Transverse colon (tissue), 4 donors: ENCODE results near the gene SLC39A7. TPM values are rescaled to one million over a fixed set of nuclear protein-coding genes. Genes with fewer than 3 reads are reported as not detected.
A peak's percentile ranks its signal among the peaks of the same experiment; 100 is the strongest.

Source experiments
- DNase-seq: peaks from one replicate; pipeline ENCODE4 v3.0.0-alpha.2; 2019
- H3K27ac ChIP-seq, 4 donors: fragments of 200-600 bp; sonication (generic); 2 replicates each; pipeline ENCODE4 v1.5.1; 2016 to 2018; ENCODE audit warnings: inconsistent platforms in 4 of 4
- H3K27me3 ChIP-seq: fragments of 200-600 bp; sonication (generic); 2 replicates; pipeline ENCODE4 v1.5.1; 2017; ENCODE audit warnings: inconsistent platforms
- H3K36me3 ChIP-seq, 4 donors: fragments of 200-600 bp; sonication (generic); 2 replicates each; pipeline ENCODE4 v1.5.1; 2017 to 2019; ENCODE audit warnings: inconsistent platforms in 4 of 4
- H3K4me1 ChIP-seq, 4 donors: fragments of 200-600 bp; sonication (generic); 2 replicates each; pipeline ENCODE4 v1.5.1; 2017 to 2020; ENCODE audit warnings: inconsistent platforms in 4 of 4
- H3K4me3 ChIP-seq, 4 donors: fragments of 200-600 bp; sonication (generic); 1 replicate in 1 of 4; 2 replicates in 3 of 4; pipeline versions ENCODE4 v1.5.1 to v1.6.1; 2017 to 2019; ENCODE audit warnings: inconsistent platforms in 4 of 4
- H3K9me3 ChIP-seq, 2 donors: fragments of 200-600 bp; sonication (generic); 2 replicates each; pipeline ENCODE4 v1.5.1; 2017 to 2019; ENCODE audit warnings: inconsistent platforms in 2 of 2
- EP300 ChIP-seq: sonication (generic); formaldehyde crosslinking; IDR thresholded peaks from one replicate; pipeline ENCODE4 v1.6.1; 2017; ENCODE audit warnings: antibody characterized with exemption, low read depth
- POLR2A ChIP-seq: fragments of 450-650 bp; IDR thresholded peaks from one replicate; pipeline ENCODE4 v1.6.1; 2016; ENCODE audit warnings: antibody characterized with exemption, mild to moderate bottlenecking, moderate library complexity
- POLR2AphosphoS5 ChIP-seq, 3 donors: sonication (generic); formaldehyde crosslinking; IDR thresholded peaks; one replicate each; pipeline ENCODE4 v1.6.1; 2016; ENCODE audit warnings: antibody characterized with exemption in 3 of 3
- WGBS, 2 donors: methylation state at CpG; one replicate each; pipeline ENCODE4 v1.1.5; 2018; ENCODE audit warnings: low coverage in 1 of 2; 5-methylcytosine and 5-hydroxymethylcytosine counted together
- in situ Hi-C, 4 donors: fragments of 200-750 bp; cut with MboI; loops; one replicate each; pipeline versions ENCODE4 v1.15.0 to v1.15.1; 2017; ENCODE audit warnings: low sequenced_read_pairs in 3 of 4, low pct_ligation_motif_present in 1 of 4, low pct_unique_long_range_greater_than_20kb in 1 of 4
- intact Hi-C: fragments of 100-400 bp; cut with DNase I; formaldehyde crosslinking; loops from one replicate; pipeline ENCODE4 v1.15.1; 2023; ENCODE audit warnings: low total_unique reads
- total RNA-seq, 4 donors: library from RNA; depleted of rRNA; stranded (reverse); fragments of >200 nt; gene quantifications; one replicate each; pipeline ENCODE4 v1.1.0, GENCODE V29; 2016
- TF ChIP-seq, protein P1 (sequence below), 5 experiments: fragments of 200-600 bp in 3 of 5; fragments of 450-650 bp in 2 of 5; sonication (generic) in 3 of 5; IDR thresholded peaks; 1 replicate in 2 of 5; 2 replicates in 3 of 5; pipeline ENCODE4 v1.5.1; 2016 to 2017; ENCODE audit warnings: antibody characterized with exemption in 5 of 5, inconsistent platforms in 3 of 5, mild to moderate bottlenecking in 2 of 5, moderate library complexity in 1 of 5

SLC39A7 gene, protein sequence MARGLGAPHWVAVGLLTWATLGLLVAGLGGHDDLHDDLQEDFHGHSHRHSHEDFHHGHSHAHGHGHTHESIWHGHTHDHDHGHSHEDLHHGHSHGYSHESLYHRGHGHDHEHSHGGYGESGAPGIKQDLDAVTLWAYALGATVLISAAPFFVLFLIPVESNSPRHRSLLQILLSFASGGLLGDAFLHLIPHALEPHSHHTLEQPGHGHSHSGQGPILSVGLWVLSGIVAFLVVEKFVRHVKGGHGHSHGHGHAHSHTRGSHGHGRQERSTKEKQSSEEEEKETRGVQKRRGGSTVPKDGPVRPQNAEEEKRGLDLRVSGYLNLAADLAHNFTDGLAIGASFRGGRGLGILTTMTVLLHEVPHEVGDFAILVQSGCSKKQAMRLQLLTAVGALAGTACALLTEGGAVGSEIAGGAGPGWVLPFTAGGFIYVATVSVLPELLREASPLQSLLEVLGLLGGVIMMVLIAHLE
- 10 to 100 TPM; 38.2 to 99.9 (median 60.5) TPM for total RNA-seq

DNA sequence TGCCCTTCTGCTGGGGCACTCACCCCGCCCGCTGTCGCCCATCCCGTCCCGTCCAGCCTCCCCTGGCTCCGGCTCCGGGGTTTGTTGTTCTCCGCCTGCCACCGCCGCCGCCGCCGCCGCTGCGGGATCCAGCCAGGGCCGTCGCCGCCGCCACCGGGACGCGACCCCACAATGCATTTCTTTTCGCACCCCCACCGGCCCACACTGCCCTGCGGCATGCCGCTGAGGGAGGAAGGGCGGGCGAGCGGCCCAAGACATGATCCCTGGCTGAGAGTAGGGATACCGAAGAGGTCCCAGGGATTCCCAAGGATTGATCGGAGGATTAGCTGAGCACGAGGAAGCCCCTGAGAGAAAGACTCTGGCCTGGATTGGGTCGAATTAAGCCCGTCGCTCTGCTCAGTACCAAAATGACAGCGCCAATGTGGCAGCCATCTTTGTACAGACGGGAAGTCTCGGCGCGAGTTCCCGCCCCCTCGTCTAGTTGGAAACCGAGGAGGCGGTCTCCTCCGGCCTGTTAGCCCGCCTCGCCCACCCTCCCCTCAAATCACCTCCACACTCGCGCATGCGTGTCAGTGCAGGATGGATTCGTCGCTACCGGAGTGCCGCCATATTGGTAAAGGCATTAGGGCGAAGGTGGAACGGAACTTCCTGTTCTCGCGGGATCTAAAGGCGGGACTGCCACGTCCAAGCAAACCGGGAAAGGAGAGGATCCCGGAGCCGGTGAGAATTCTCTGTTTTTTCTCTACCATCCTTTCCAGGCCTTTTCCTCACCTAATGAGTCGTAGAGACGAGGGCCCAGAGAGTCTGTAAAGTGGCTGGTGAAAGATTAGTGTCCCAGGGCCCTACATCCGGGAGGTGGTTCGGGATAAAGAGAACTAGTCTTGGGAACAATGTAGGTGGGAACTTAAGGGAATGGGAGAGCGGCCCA, at the start of gene SLC39A7, which contains the start of gene RXRB:
Gene SLC39A7, plus strand, starts transcription at position 649 of the 928 bp plus-strand sequence. CDS start 379 bp downstream, outside the sequence.
Gene RXRB, minus strand, starts transcription at position 447 of the 928 bp plus-strand sequence. Its CDS starts 189 bp downstream, at position 258.
- TF ChIP-seq EP300: no peak
- peak; percentile 73 to 77 (median 75) for TF ChIP-seq POLR2AphosphoS5 (IDR thresholded peaks at IDR 0.05)
- TF ChIP-seq POLR2A: peak; percentile 78
- Histone ChIP-seq H3K9me3 (no peaks in the 10 kb centered on the region), H3K27ac (peak within 1 kb of the TSS; percentile 92 to 98 (median 95)), H3K36me3 (peaks cover 0 to 11% (median 6%) of the 10 kb centered on the region in 4 donors), H3K4me3 (peak within 1 kb of the TSS; percentile 76 to 98 (median 84)), H3K4me1 (peaks cover 34 to 62% (median 49%) of the 10 kb centered on the region in 4 donors), H3K27me3 (no peaks in the 10 kb centered on the region)
- in situ Hi-C loops (no loop called here), intact Hi-C loops (no loop called here)
- peak; percentile 99 for DNase-seq
- 0% methylated on average over 62 of the region's 68 CpGs; no CpG with 5 or more reads in 1 of the 2 donors for WGBS, 2 donors

DNA sequence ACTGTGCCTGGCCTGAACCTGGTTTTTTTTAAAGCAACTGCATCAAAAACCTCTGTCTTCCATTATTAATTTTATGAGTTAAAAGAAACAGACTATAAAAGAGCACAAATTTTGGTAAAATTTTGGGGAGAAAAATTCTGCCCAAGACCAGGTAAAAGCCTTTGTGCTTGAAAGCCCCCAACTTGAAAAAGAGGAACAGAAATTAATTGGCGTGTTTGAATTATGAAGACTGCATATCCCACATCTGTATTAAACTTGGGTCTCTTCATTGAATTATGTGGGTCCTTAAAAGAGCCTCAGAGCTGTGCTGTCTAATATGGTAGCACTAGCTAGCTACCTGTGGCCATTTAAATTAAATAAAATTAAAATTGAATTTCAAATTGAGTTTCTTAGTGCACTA, 49.6 kb upstream of the SLC39A7 start:
- intact Hi-C loops (no loop called here), in situ Hi-C loops (no loop called here)
- no peaks in the 10 kb centered on the region for H3K36me3 ChIP-seq
- TF ChIP-seq POLR2A (no peak), POLR2AphosphoS5 (IDR thresholded peaks at IDR 0.05) (no peak), EP300 (no peak)
- TF ChIP-seq, protein P1, sequence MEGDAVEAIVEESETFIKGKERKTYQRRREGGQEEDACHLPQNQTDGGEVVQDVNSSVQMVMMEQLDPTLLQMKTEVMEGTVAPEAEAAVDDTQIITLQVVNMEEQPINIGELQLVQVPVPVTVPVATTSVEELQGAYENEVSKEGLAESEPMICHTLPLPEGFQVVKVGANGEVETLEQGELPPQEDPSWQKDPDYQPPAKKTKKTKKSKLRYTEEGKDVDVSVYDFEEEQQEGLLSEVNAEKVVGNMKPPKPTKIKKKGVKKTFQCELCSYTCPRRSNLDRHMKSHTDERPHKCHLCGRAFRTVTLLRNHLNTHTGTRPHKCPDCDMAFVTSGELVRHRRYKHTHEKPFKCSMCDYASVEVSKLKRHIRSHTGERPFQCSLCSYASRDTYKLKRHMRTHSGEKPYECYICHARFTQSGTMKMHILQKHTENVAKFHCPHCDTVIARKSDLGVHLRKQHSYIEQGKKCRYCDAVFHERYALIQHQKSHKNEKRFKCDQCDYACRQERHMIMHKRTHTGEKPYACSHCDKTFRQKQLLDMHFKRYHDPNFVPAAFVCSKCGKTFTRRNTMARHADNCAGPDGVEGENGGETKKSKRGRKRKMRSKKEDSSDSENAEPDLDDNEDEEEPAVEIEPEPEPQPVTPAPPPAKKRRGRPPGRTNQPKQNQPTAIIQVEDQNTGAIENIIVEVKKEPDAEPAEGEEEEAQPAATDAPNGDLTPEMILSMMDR (IDR thresholded peaks at IDR 0.05): no peak
- DNase-seq: no peak
- peaks cover 0 to 12% of the 10 kb centered on the region in 2 donors for H3K9me3 ChIP-seq
- no peak overlapping the region for H3K4me3 ChIP-seq
- H3K4me1 ChIP-seq: peaks cover 0 to 3% (median 0%) of the 10 kb centered on the region in 4 donors
- H3K27ac ChIP-seq: no peak overlapping the region
- 69 to 71% methylated on average over 1 of the region's 1 CpG for WGBS, 2 donors
- H3K27me3 ChIP-seq: peaks cover 17% of the 10 kb centered on the region

DNA sequence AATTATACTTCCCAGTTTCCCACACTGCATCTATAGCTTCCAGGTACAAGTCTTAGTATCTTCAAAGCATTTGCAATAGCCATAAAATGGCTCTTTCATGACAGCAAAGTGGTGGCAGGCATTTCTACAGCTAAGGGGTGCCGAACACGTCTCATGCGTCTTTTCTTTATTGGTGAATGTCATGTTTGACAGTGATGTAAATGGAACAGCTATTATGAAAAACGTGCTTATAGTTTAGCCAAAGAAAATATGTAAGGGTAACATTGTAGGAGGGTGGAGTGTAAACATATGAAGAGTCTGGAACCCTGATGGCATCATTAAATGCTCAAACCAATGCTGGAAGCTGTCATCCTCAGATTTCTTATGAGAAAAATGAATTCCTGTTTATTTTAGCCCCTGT, 46.3 kb upstream of the SLC39A7 start:
- WGBS, 2 donors: 56 to 63% methylated on average over 4 of the region's 4 CpGs
- Histone ChIP-seq H3K27ac (no peak overlapping the region), H3K4me1 (no peaks in the 10 kb centered on the region), H3K36me3 (no peaks in the 10 kb centered on the region), H3K9me3 (peaks cover 0 to 12% of the 10 kb centered on the region in 2 donors), H3K4me3 (no peak overlapping the region), H3K27me3 (peaks cover 11% of the 10 kb centered on the region)
- TF ChIP-seq EP300 (no peak), POLR2AphosphoS5 (IDR thresholded peaks at IDR 0.05) (no peak), POLR2A (no peak)
- TF ChIP-seq, protein P1 (IDR thresholded peaks at IDR 0.05): no peak
- intact Hi-C loops (no loop called here), in situ Hi-C loops (no loop called here)
- no peak for DNase-seq

DNA sequence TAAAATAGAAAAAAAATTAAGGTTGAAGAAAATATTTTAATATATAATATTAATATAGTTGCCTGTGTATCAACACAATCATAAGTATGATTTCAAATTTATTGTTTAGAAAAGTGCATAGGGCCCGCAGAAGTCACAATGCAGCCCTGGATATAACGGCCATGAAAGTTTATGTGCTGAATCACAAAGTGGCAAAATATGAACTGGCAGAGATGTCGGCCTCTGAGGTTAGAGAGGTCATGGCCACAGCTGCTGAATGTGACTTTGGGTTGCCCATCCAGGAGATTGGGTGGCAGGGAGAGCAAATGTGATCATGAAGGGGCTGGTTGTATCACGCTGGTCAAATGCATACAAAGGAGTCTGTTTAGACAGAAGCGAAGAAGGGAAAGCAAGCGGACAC, 44.1 kb upstream of the SLC39A7 start:
- H3K9me3 ChIP-seq: peaks cover 0 to 9% of the 10 kb centered on the region in 2 donors
- no peak for TF ChIP-seq EP300
- TF ChIP-seq, protein P1 (IDR thresholded peaks at IDR 0.05): no peak
- no peak for TF ChIP-seq POLR2A
- TF ChIP-seq POLR2AphosphoS5 (IDR thresholded peaks at IDR 0.05): no peak
- DNase-seq: no peak
- peaks cover 5% of the 10 kb centered on the region for H3K27me3 ChIP-seq
- WGBS, 2 donors: 72 to 84% methylated on average over 4 to 6 of the region's 6 CpGs
- H3K4me1 ChIP-seq: peaks cover 4 to 11% (median 11%) of the 10 kb centered on the region in 4 donors
- intact Hi-C loops: no loop called here
- no peaks in the 10 kb centered on the region for H3K36me3 ChIP-seq
- in situ Hi-C loops: no loop called here
- no peak overlapping the region for H3K27ac ChIP-seq
- H3K4me3 ChIP-seq: no peak overlapping the region
